AG09309 (cell line): ENCODE results near the gene COL23A1.

ENCODE experiments used
- DNase-seq: peaks from one replicate; pipeline ENCODE4 v3.0.0-alpha.2; 2010; ENCODE audit warnings: low read depth
- H3K4me3 ChIP-seq: 2 replicates; pipeline ENCODE4 v1.5.1; 2011; ENCODE audit warnings: mild to moderate bottlenecking, low read depth, low read length, moderate library complexity; ENCODE audit not compliant: control insufficient read depth
- CTCF ChIP-seq: IDR thresholded peaks from 2 replicates; pipeline ENCODE4 v1.5.1; 2011; ENCODE audit warnings: mild to moderate bottlenecking, low read depth, low read length, inconsistent platforms; ENCODE audit not compliant: insufficient read depth, control insufficient read depth; ENCODE audit errors: missing control alignments

The COL23A1 gene

GRCh38 chr5:178469011-178469974 is 120.9 kb downstream of the COL23A1 start:
- no peak overlapping the region for H3K4me3 ChIP-seq
- DNase-seq = no peak
- TF ChIP-seq CTCF = no peak

GRCh38 chr5:178468196-178468685 is 122.0 kb downstream of the COL23A1 start:
- no peak overlapping the region for H3K4me3 ChIP-seq
- DNase-seq = no peak
- TF ChIP-seq CTCF = no peak

GRCh38 chr5:178467568-178468195 is 122.5 kb downstream of the COL23A1 start:
- no peak overlapping the region for H3K4me3 ChIP-seq
- TF ChIP-seq CTCF = no peak
- DNase-seq = no peak

- no peak for DNase-seq
- TF ChIP-seq CTCF = no peak
- H3K4me3 ChIP-seq = no peak overlapping the region
These were observed 123.0 kb downstream of the COL23A1 start for GRCh38 chr5:178467205-178467567.

- DNase-seq = no peak
- no peak for TF ChIP-seq CTCF
- no peak overlapping the region for H3K4me3 ChIP-seq
These were observed 123.9 kb downstream of the COL23A1 start for GRCh38 chr5:178466342-178466741.

GRCh38 chr5:178465861-178466288 is 124.3 kb downstream of the COL23A1 start:
- no peak for DNase-seq
- H3K4me3 ChIP-seq = no peak overlapping the region
- no peak for TF ChIP-seq CTCF
